ENCODE data around the gene RPGRIP1.

The RPGRIP1 gene

DNA sequence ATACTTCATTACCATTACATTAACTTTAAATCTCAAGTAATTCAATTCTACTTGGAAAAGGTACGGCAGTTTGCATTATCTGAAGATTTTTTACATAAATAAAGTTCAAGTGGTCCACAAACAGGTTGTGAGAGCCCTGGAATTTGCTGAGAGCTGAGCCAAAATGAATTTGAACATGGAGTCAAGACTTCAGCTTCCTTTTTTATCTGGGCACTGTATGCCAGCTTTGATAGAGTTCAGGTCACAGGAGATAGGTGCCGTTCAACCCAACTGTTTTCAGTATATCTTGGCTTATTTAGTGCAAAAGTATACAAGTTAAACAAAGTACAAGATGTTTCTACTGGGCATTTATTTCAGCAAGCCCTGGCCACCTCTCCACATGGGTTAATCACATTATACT, 39.5 kb upstream of the RPGRIP1 start:
- DNase-seq (ENCODE audit: low read depth) = no peak
- no peak for TF ChIP-seq CTCF (conservative IDR thresholded peaks at IDR 0.05; ENCODE audit: control insufficient read depth, insufficient read depth, low read depth, low read length)
- no peak overlapping the region for H3K4me3 ChIP-seq (ENCODE audit: control insufficient read depth, low read depth, low read length)

- peak; percentile 37 for TF ChIP-seq CTCF (conservative IDR thresholded peaks at IDR 0.05; ENCODE audit: control insufficient read depth, insufficient read depth, low read depth, low read length)
- DNase-seq (ENCODE audit: low read depth) = peak; percentile 50
- H3K4me3 ChIP-seq (ENCODE audit: control insufficient read depth, low read depth, low read length) = no peak overlapping the region
Measured at GRCh38 chr14:21241218-21241819, 38.6 kb upstream of the RPGRIP1 start.

DNA sequence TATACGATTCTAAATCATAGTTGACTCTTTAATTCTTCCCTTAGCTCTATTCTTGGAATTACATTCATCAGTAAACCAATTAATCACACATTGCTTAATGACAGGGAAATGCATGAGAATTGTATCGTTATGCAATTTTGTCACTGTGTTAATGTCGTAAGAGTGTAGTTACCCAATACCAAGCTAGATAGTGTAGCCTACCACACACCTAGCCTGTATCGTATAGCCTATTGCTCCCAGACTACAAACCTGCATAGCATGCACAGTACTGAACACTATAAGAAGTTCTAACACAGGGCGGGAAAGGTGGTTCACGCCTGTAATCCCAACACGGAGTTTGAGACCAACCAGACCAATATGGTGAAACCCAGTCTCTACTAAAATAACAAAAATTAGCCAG, 35.3 kb upstream of the RPGRIP1 start:
- no peak overlapping the region for H3K4me3 ChIP-seq (ENCODE audit: control insufficient read depth, low read depth, low read length)
- no peak for TF ChIP-seq CTCF (conservative IDR thresholded peaks at IDR 0.05; ENCODE audit: control insufficient read depth, insufficient read depth, low read depth, low read length)
- DNase-seq (ENCODE audit: low read depth) = peak; percentile 46

DNA sequence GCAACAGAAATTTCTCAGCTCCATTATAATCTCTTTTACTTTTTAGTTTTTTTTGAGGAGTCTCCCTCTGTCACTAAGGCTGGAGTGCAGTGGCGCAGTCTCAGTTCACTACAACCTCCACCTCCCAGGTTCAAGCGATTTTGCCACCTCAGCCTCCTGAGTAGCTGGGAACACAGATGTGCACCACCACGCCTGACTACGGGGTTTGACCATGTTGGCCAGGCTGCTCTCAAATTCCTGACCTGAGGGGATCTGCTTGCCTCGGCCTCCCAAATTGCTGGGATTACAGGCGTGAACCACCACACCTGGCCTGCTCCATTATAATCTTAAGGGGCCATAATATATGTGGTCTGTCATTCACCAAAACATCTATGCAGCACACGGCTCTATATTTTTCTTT, 34.1 kb upstream of the RPGRIP1 start:
- H3K4me3 ChIP-seq (ENCODE audit: control insufficient read depth, low read depth, low read length) = no peak overlapping the region
- no peak for DNase-seq (ENCODE audit: low read depth)
- TF ChIP-seq CTCF (conservative IDR thresholded peaks at IDR 0.05; ENCODE audit: control insufficient read depth, insufficient read depth, low read depth, low read length) = no peak

- no peak overlapping the region for H3K4me3 ChIP-seq (ENCODE audit: control insufficient read depth, low read depth, low read length)
- DNase-seq (ENCODE audit: low read depth) = no peak
- no peak for TF ChIP-seq CTCF (conservative IDR thresholded peaks at IDR 0.05; ENCODE audit: control insufficient read depth, insufficient read depth, low read depth, low read length)
Measured at GRCh38 chr14:21248338-21248737, 31.5 kb upstream of the RPGRIP1 start.

DNA sequence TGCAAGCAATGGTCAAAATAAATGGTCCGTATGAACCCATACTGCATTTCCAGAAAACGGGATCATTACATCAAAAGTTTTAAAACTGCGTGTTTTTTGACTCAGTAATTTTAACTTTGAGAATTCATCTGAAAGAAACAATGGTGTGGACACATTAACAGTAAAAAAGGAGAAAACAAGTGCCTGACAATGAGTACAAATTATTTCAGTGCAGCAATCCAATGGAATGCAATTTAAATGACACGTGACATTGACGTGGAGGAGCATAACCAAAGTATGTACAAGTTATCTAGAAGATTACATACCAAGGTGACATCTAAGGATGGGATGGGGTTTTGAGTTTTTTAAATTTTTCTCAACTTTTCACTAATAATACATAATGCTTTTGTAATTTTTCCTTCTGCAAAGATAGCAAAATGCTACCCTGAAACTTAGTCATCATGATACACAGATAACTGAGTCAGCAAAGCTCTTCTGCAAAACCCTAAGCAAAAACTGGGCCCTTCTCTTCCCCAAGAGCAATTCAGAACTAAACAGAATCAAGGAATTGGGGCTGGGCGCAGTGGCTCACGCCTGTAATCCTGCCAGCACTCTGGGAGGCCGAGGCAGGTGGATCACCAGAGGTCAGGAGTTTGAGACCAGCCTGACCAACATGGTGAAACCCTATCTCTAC, 31.0 kb upstream of the RPGRIP1 start:
- H3K4me3 ChIP-seq (ENCODE audit: control insufficient read depth, low read depth, low read length) = no peak overlapping the region
- no peak for DNase-seq (ENCODE audit: low read depth)
- TF ChIP-seq CTCF (conservative IDR thresholded peaks at IDR 0.05; ENCODE audit: control insufficient read depth, insufficient read depth, low read depth, low read length) = no peak

Data from fibroblast of mammary gland (primary cell).